HG03558 (cell line): ENCODE results near the gene CBL.

Experiments
- ATAC-seq: cut with Tn5 transposase; IDR thresholded peaks from one replicate; pipeline ENCODE4 v1.9.1; 2021; ENCODE audit warnings: moderate number of reproducible peaks; ENCODE audit not compliant: unreplicated experiment; ENCODE audit errors: extremely low read depth

CBL gene

GRCh38 chr11:119305556-119306372, 99.6 kb downstream of the CBL start:
- ATAC-seq = no peak

GRCh38 chr11:119306373-119306890, 100.3 kb downstream of the CBL start:
- no peak for ATAC-seq

- ATAC-seq = no peak
These were observed 101.1 kb downstream of the CBL start for GRCh38 chr11:119307219-119307618.

- no peak for ATAC-seq
These were observed 101.8 kb downstream of the CBL start for GRCh38 chr11:119307974-119308373.

GRCh38 chr11:119309411-119309810, 103.3 kb downstream of the CBL start:
- no peak for ATAC-seq

GRCh38 chr11:119309953-119310681, 104.0 kb downstream of the CBL start:
- no peak for ATAC-seq

- ATAC-seq = no peak
These were observed 104.5 kb downstream of the CBL start for GRCh38 chr11:119310682-119311052.

GRCh38 chr11:119314726-119315125, 108.6 kb downstream of the CBL start:
- ATAC-seq = no peak

GRCh38 chr11:119315131-119316015, 109.2 kb downstream of the CBL start:
- ATAC-seq = no peak

GRCh38 chr11:119316016-119316728, 110.0 kb downstream of the CBL start:
- ATAC-seq = no peak

GRCh38 chr11:119316729-119317591, 110.8 kb downstream of the CBL start, which contains the start of gene MCAM:
Gene MCAM (minus strand): TSS chr11:119317130. CDS start chr11:119317101, 29 bp downstream.
- ATAC-seq = no peak

- ATAC-seq = no peak
These were observed 111.6 kb downstream of the CBL start for GRCh38 chr11:119317592-119318239.

- no peak for ATAC-seq
These were observed 112.3 kb downstream of the CBL start for GRCh38 chr11:119318240-119319135.

GRCh38 chr11:119319136-119319699, 113.1 kb downstream of the CBL start:
- ATAC-seq = no peak

GRCh38 chr11:119319700-119320239, 113.6 kb downstream of the CBL start:
- no peak for ATAC-seq

- no peak for ATAC-seq
These were observed 114.2 kb downstream of the CBL start for GRCh38 chr11:119320240-119320775.
